ENCODE data around the gene USP8.
"Not testable (repeated sequence)": the region's sequence is repeated elsewhere in the genome, so short reads cannot be mapped to it uniquely, and the experiment has no call there.

Gene USP8

DNA sequence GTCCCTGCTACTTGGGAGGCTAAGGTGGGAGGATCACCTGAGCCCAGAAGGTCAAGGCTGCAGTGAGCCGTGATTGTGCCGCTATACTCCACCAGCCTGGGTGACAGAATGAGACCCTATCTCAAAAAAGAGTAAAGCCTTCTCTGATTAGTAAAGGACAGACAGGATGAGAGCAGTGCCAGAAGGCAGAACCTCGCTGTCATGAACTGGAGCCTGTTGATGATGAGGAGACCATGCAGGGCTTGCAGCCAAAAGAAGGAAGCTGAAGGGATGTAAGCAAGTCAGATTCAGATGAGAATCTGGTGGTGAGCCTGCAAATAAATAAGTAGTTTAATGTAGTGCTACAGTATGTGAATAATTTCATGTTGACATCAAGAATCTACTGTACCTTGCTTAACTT, 69.4 kb downstream of the USP8 start:
- TF ChIP-seq ZFX (IDR thresholded peaks at IDR 0.05) = no peak
- TF ChIP-seq, protein P1, sequence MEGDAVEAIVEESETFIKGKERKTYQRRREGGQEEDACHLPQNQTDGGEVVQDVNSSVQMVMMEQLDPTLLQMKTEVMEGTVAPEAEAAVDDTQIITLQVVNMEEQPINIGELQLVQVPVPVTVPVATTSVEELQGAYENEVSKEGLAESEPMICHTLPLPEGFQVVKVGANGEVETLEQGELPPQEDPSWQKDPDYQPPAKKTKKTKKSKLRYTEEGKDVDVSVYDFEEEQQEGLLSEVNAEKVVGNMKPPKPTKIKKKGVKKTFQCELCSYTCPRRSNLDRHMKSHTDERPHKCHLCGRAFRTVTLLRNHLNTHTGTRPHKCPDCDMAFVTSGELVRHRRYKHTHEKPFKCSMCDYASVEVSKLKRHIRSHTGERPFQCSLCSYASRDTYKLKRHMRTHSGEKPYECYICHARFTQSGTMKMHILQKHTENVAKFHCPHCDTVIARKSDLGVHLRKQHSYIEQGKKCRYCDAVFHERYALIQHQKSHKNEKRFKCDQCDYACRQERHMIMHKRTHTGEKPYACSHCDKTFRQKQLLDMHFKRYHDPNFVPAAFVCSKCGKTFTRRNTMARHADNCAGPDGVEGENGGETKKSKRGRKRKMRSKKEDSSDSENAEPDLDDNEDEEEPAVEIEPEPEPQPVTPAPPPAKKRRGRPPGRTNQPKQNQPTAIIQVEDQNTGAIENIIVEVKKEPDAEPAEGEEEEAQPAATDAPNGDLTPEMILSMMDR (conservative IDR thresholded peaks at IDR 0.05) = no peak
- no peak overlapping the region for H3K27ac ChIP-seq

DNA sequence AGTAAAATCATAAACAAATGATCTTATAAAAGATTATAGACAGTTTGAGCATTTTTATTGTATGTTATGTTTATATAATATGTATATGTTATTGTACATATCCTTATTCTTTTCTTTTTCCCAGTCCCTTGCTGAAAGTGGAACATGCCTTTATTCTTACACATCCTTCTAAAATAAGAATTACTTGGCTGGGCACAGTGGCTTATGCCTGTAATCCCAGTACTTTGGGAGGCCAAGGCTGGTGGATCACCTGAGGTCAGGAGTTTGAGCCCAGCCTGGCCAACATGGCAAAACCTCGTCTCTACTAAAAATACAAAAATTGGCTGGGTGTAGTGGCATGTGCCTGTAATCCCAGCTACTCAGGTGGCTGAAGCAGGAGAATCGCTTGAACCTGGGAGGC, 70.3 kb downstream of the USP8 start:
- H3K27ac ChIP-seq = not testable (repeated sequence)

DNA sequence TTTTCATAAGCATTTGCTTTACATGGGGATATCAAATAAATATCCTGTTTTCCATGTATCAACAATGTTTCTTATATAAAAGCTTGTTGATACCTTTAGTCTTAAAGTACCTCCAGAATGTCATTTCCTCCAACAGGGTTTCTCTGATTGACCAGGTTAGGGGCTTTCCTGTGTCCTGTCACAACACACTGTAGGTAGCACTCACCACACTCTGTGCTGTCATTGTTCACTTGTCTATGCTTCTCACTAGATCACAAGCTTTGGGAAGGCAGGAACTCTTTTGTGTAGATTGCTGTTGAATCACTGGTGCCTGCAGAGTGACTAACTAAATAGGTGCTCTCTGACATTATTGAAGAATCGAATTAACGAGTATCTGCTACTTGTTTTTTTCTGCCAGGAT, 72.5 kb downstream of the USP8 start:
- TF ChIP-seq, protein P1 (conservative IDR thresholded peaks at IDR 0.05) = no peak
- no peak overlapping the region for H3K27ac ChIP-seq

DNA sequence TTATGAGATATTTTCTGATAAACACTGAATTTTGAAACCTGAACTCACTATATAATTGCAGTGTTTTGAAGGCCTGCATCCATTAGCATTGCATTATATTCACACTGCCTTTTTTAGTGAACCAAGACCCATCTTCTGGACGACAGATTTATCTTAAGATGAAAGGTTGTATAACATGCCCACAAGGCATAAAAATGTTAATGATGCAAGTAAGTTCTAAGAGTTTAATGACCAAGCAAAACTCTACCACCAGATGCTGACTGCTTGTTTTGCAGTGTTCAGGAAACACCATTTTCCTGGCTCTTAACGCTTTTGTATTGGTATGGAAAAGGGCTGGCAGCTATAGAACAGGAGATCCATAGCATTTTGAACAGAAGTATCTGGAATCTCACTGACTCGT, 76.1 kb downstream of the USP8 start:
- H3K27ac ChIP-seq = no peak overlapping the region
- TF ChIP-seq, protein P1 (conservative IDR thresholded peaks at IDR 0.05) = no peak
- no peak for TF ChIP-seq ZFX (IDR thresholded peaks at IDR 0.05)

DNA sequence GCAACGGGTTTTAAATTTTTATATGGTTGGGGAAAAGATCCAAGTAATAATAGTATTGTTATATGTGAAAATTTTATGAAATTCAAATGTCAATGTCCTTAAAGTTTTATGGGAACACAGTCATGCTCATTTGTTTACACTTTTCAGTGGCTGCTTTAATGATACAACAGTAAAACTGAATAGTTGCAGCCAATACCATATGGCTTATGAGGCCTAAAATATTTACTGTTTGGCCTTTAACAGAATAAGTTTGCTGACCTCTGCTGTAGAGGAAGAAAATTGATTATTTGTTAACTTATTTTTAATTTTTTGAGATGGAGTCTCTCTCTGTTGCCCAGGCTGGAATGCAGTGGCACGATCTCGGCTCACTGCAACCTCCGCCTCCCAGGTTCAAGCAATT, 77.6 kb downstream of the USP8 start:
- no peak for TF ChIP-seq ZFX (IDR thresholded peaks at IDR 0.05)
- TF ChIP-seq, protein P1 (conservative IDR thresholded peaks at IDR 0.05) = peak; percentile 64
- H3K27ac ChIP-seq = peak overlapping the region; percentile 74

DNA sequence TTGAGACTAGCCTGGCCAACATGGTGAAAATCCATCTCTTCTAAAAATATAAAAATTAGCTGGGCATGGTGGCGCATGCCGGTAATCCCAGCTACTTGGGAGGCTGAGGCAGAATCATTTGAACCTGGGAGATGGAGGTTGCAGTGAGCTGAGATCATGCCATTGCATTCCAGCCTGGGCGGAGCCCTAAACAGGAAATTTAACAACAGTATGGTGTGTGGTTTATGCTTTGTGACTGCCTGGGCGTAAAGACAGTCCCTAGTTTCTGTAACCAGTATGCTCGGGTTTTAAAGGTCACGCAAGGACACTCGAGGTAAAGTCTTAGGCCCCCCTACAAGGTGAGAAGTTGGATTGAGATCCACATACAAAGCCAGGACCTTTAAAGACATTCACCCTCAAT, 78.9 kb downstream of the USP8 start:
- no peak overlapping the region; the same call in 1 of the 2 replicates for H3K27ac ChIP-seq
- TF ChIP-seq, protein P1 (conservative IDR thresholded peaks at IDR 0.05) = no peak
- no peak for TF ChIP-seq ZFX (IDR thresholded peaks at IDR 0.05)

DNA sequence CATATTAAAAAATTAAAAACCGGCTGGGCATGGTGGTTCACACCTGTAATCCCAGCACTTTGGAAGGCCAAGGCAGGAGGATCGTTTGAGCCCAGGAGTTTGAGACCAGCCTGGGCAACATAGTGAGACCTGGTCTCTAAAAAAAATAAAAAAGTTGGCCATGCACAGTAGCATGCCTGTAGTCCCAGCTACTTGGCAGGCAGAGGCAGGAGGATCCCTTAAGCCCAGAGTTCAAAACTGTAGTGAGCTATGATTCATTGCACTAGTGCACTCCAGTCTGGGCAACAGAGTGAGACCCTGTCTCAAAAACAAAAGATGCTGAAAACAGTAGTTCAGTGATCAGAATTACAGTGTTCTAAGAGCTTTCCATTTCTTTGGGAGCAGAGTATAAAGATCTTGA, 81.5 kb downstream of the USP8 start:
- H3K27ac ChIP-seq = not testable (repeated sequence)

DNA sequence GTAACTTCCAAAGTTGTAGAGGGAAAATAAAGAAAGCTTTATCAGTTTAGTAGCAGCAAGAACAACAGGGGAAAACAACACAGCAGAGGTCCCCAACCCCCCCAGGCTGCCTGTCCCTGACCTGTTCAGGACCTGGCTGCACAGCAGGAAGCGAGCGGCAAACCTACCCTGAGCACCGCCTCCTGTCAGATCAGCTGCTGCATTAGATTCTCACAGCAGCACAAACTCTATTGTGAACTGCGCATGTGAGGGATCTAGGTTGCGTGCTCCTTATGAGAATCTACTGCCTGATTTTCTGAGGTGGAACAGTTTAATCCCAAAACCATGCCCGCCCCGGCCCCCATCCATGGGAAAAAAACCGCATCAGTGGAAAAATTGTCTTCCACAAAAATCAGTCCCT, 81.9 kb downstream of the USP8 start:
- no peak overlapping the region for H3K27ac ChIP-seq
- TF ChIP-seq, protein P1 (conservative IDR thresholded peaks at IDR 0.05) = no peak
- no peak for TF ChIP-seq ZFX (IDR thresholded peaks at IDR 0.05)

DNA sequence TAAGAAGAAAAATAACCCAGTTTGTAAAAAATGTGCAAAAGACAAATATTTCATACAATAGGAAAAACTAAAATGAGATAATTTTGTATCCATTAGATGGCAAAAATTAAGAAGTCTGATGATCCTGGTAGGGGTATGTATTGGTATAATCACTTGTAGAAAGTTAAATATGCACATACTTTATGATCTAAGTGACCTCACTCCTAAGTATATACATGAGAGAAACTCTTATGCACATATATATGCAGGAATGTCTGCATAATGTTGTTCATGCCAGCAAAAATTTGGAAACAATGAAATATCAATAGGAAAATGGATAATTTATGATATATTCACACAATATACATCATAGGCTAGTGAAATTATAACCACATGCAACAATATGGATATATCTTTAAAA, 88.8 kb downstream of the USP8 start:
- no peak overlapping the region for H3K27ac ChIP-seq
- TF ChIP-seq, protein P1 (conservative IDR thresholded peaks at IDR 0.05) = no peak
- TF ChIP-seq ZFX (IDR thresholded peaks at IDR 0.05) = no peak
